Stimulated activated CD4-positive, alpha-beta T cell treated with anti-CD3 and anti-CD28 coated beads, Interleukin-4, amount 100 ng/mL, for 48 hours (primary cell): ENCODE data around the gene ATCAY.
A peak's percentile ranks its signal among the peaks of the same experiment; 100 is the strongest.

ENCODE experiments used
- DNase-seq, 2 donors: peaks; one replicate each; pipeline ENCODE4 v3.0.0-alpha.2; 2020; ENCODE audit warnings: low read depth in 2 of 2

ATCAY gene

GRCh38 chr19:3970313-3970807, 89.9 kb downstream of the ATCAY start:
- DNase-seq, result no peak

DNA sequence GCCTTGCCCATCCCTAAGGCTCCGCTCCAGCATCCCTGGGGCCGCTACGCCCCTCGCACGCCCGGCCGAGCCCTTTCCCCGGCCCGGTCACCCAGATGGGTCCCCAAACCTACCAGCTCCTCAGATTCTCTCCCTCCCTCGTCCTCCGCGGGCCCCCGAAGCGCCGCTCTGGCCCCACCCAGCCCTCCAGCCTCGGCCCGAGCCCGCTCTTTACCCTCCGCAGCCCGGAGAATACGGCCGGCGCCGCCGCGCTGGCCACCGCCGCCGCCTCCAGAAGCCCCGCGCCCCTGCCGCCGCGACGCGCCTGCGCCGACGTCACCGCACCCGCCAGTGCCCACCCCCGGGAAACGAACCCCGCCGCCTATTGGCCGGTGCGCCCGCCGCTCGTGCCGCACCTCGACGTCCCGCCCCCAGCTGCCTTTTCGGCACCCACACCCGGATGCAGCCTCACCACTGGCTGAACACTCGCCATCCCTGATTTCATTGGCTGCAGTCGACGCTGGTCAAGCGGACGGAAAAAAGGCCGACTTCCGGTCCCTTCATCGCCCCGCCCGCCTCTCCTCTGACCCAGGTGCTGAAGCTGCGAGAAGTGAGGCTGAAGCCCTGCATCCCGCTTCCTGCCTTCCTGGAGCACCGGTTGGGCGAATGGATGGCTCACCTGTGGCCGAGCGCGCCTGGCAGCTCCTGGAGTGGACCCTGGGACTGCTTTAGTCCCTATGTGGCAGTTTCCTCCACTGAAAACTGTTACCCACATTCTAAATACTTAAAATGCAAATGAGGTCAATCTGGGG, 90.5 kb downstream of the ATCAY start, which contains the start of gene DAPK3:
Gene DAPK3, minus strand, starts transcription at position 292 of the 791 bp plus-strand sequence. CDS start 1,364 bp downstream, outside the sequence.
- DNase-seq, result peak; percentile 89 to 95

- DNase-seq, result no peak
Measured at GRCh38 chr19:3975144-3975543, 94.7 kb downstream of the ATCAY start.

DNA sequence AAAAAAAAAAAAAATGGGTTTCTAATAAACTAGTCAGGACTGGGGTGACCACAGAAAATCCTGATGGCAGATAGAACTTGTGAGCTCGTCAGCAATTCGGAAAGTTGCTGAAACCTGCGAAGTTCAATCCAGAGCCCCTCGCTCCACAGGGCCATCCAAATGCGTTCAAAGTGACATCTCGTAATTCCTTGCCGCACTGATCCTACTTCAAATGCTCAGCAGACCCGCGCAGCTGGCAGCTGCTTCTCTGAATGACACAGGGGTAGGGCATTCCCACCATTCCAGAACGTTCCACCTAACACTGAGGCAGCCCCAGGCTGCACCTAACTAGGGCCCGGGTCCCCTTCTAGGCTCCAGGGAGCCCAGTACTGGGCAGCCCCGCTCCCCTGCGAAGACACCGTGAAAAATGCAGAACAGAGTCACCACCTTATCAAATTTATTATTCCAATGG, 95.2 kb downstream of the ATCAY start:
- no peak for DNase-seq

- DNase-seq, result no peak
Measured at GRCh38 chr19:3976495-3977241, 96.2 kb downstream of the ATCAY start.
